T1000 (cell line): ENCODE data around the gene TANGO2.

ENCODE experiments used
- DNase-seq: peaks from one replicate; lab custom pipeline; 2025; ENCODE audit warnings: mixed read lengths; lab: John Stamatoyannopoulos, UW

TANGO2 gene

GRCh38 chr22:20026996-20027601, 6.2 kb downstream of the TANGO2 start:
- no peak for DNase-seq

GRCh38 chr22:20027966-20028854, 7.3 kb downstream of the TANGO2 start:
- DNase-seq = no peak

- DNase-seq = no peak
Observed at GRCh38 chr22:20028855-20029549, 8.1 kb downstream of the TANGO2 start.

- no peak for DNase-seq
Observed at GRCh38 chr22:20029550-20030225, 8.8 kb downstream of the TANGO2 start.

- DNase-seq = no peak
Observed at GRCh38 chr22:20031732-20032406, 11.0 kb downstream of the TANGO2 start.

GRCh38 chr22:20032407-20032991, 11.6 kb downstream of the TANGO2 start:
- no peak for DNase-seq

- DNase-seq = no peak
Observed at GRCh38 chr22:20033045-20033706, 12.3 kb downstream of the TANGO2 start.

- DNase-seq = no peak
Observed at GRCh38 chr22:20034143-20034542, 13.2 kb downstream of the TANGO2 start.

- no peak for DNase-seq
Observed at GRCh38 chr22:20035375-20036083, 14.6 kb downstream of the TANGO2 start.

GRCh38 chr22:20036084-20036482, 15.2 kb downstream of the TANGO2 start:
- no peak for DNase-seq

GRCh38 chr22:20036535-20037392, 15.9 kb downstream of the TANGO2 start:
- DNase-seq = no peak

GRCh38 chr22:20037419-20037818, 16.5 kb downstream of the TANGO2 start:
- DNase-seq = no peak

GRCh38 chr22:20038574-20038973, 17.7 kb downstream of the TANGO2 start:
- no peak for DNase-seq

GRCh38 chr22:20039683-20040325, 18.9 kb downstream of the TANGO2 start:
- no peak for DNase-seq

- DNase-seq = no peak
Observed at GRCh38 chr22:20040327-20041200, 19.7 kb downstream of the TANGO2 start.

- no peak for DNase-seq
Observed at GRCh38 chr22:20043057-20043996, 22.4 kb downstream of the TANGO2 start.

GRCh38 chr22:20043997-20044342, 23.1 kb downstream of the TANGO2 start:
- DNase-seq = no peak
